Measurements from ENCODE around the gene IL18R1.
A peak's percentile ranks its signal among the peaks of the same experiment; 100 is the strongest.

The IL18R1 gene

DNA sequence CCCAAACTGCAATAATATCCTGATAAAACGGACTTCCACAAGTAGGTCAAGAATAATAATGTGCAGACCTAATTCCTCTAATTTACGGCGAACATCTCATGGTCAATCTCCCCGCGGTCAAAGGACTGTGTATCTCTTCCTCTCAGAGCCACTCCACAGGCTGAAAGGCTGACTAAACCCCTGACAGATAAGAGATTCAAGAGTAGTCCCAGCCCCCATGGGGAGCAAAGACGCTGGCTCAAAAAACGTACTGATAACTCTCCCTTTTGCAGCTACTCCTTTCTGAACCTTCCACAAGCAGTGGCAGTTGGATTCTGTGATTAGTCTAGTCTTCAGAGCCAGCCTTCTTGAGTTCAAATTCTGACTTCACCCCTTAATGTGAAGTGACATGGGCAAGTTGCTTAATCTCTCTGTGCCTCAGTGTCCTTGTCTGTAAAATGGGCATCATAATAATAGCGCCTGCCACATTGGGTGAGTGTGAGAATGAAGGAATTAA, 19.7 kb upstream of the IL18R1 start:
- H3K4me3 ChIP-seq: no peak overlapping the region
- H3K27ac ChIP-seq: no peak overlapping the region
- no peak for TF ChIP-seq CTCF (IDR thresholded peaks at IDR 0.05)
- DNase-seq (ENCODE audit: low spot score): no peak

DNA sequence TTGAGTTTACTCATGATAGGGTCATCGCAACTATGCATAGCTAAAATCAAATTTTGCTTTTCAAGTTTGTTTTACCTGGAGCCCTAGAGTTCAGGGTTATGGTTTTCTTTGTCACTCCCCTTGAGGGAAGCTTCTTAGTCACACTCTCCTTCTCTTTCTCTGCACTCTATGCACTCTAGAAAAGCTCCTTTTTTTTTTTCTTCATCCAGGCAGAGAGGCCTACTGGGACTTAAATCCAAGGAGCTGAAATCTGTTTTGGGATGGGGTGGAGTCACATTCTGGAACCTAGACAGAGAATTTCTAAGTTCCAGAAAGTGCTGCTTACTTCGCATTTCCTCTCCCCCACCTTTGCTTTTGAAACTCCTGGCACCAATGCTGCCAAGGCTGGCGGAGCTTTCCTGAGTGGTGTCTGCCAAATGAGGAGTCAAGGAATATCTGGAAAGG, 19.1 kb upstream of the IL18R1 start:
- no peak for DNase-seq (ENCODE audit: low spot score)
- Histone ChIP-seq H3K27ac (peak overlapping the region; percentile 12 to 27), H3K4me3 (no peak overlapping the region)
- no peak for TF ChIP-seq CTCF (IDR thresholded peaks at IDR 0.05)

- Histone ChIP-seq H3K4me3 (no peak overlapping the region), H3K27ac (peak overlapping the region; percentile 12 to 27)
- TF ChIP-seq CTCF (IDR thresholded peaks at IDR 0.05): no peak
- DNase-seq (ENCODE audit: low spot score): no peak
Observed at GRCh38 chr2:102337012-102337411, 18.6 kb upstream of the IL18R1 start.

GRCh38 chr2:102337481-102338386, 17.9 kb upstream of the IL18R1 start:
- Histone ChIP-seq H3K27ac (no peak overlapping the region), H3K4me3 (no peak overlapping the region)
- TF ChIP-seq CTCF (IDR thresholded peaks at IDR 0.05): no peak
- DNase-seq (ENCODE audit: low spot score): no peak

GRCh38 chr2:102340778-102341177, 14.8 kb upstream of the IL18R1 start:
- H3K27ac ChIP-seq: no peak overlapping the region

GRCh38 chr2:102342888-102343287, 12.7 kb upstream of the IL18R1 start:
- Histone ChIP-seq H3K4me3 (no peak overlapping the region), H3K27ac (no peak overlapping the region)
- TF ChIP-seq CTCF (IDR thresholded peaks at IDR 0.05): no peak
- DNase-seq (ENCODE audit: low spot score): no peak

More at GRCh38 chr2:102340778-102341177, 14.8 kb upstream of the IL18R1 start:
- no peak for DNase-seq (ENCODE audit: low spot score)
- no peak overlapping the region for H3K4me3 ChIP-seq
- no peak for TF ChIP-seq CTCF (IDR thresholded peaks at IDR 0.05)

DNA sequence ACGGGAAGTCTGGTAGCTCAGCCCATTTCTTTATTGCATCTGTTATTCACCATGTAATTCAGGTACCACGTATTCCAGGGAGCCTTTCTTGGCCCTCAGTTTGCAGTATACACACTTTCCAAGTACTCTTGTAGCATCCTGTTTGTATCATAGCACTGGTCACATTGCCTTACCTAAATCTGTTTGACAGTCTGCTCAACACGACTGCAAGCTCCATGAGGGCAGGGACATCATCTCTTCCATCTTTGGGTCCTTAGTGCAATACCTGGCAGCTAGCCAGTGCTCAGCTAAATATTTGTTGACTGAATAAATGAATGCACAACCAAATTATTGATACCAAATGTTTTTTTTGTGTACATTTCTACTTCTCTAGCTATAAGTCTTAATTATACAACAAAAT, 11.2 kb upstream of the IL18R1 start:
- DNase-seq (ENCODE audit: low spot score): no peak
- no peak for TF ChIP-seq CTCF (IDR thresholded peaks at IDR 0.05)
- Histone ChIP-seq H3K27ac (no peak overlapping the region), H3K4me3 (no peak overlapping the region)
